HepG2 (cell line): Measurements from ENCODE around the gene MAP3K14. TPM values are rescaled to one million over a fixed set of nuclear protein-coding genes. Genes with fewer than 3 reads are reported as not detected.
A peak's percentile ranks its signal among the peaks of the same experiment; 100 is the strongest.

ENCODE experiments used
- CSRNP1 ChIP-seq: sonication (generic); formaldehyde crosslinking; IDR thresholded peaks from 2 replicates; pipeline ENCODE4 v1.8.1; 2023; ENCODE audit warnings: mild to moderate bottlenecking, missing genetic modification reagents
- CTCF ChIP-seq: sonication (generic); formaldehyde crosslinking; IDR thresholded peaks from 2 replicates; pipeline ENCODE4 v1.5.0; 2020; ENCODE audit warnings: mild to moderate bottlenecking, missing genetic modification reagents, moderate library complexity
- FOXO1 ChIP-seq: sonication (generic); formaldehyde crosslinking; IDR thresholded peaks from 2 replicates; pipeline ENCODE4 v1.4.0; 2020; ENCODE audit warnings: missing genetic modification reagents
- HNRNPK ChIP-seq: fragments of 200-400 bp; formaldehyde crosslinking; IDR thresholded peaks from 2 replicates; pipeline ENCODE4 v1.6.1; 2018; ENCODE audit warnings: low read length, low read depth, moderate library complexity, mild to moderate bottlenecking; ENCODE audit not compliant: poor library complexity, severe bottlenecking
- MATR3 ChIP-seq: sonication (generic); formaldehyde crosslinking; IDR thresholded peaks from 2 replicates; pipeline ENCODE4 v1.4.0; 2020; ENCODE audit warnings: missing genetic modification reagents
- MBD4 ChIP-seq: IDR thresholded peaks from 2 replicates; pipeline ENCODE4 v1.6.1; 2012; ENCODE audit warnings: low read length, inconsistent platforms, borderline replicate concordance
- PAF1 ChIP-seq: IDR thresholded peaks from 2 replicates; pipeline ENCODE4 v1.6.1; 2016; ENCODE audit warnings: missing genetic modification reagents, missing compliant biosample characterization
- SIN3A ChIP-seq: IDR thresholded peaks from 2 replicates; pipeline ENCODE4 v1.6.1; 2011; ENCODE audit warnings: low read depth, mild to moderate bottlenecking, control low read depth, low read length, borderline replicate concordance
- TEAD3 ChIP-seq: optimal IDR thresholded peaks from 2 replicates; pipeline ENCODE3; 2016; ENCODE audit warnings: borderline replicate concordance
- TSC22D2 ChIP-seq: sonication (generic); formaldehyde crosslinking; IDR thresholded peaks from 2 replicates; pipeline ENCODE4 v1.5.1; 2020; ENCODE audit warnings: missing genetic modification reagents, mild to moderate bottlenecking, borderline replicate concordance
- YEATS2 ChIP-seq: sonication (generic); formaldehyde crosslinking; IDR thresholded peaks from 2 replicates; pipeline ENCODE4 v1.4.0; 2020; ENCODE audit warnings: missing genetic modification reagents, borderline replicate concordance
- ZBTB34 ChIP-seq: sonication (generic); formaldehyde crosslinking; IDR thresholded peaks from 2 replicates; pipeline ENCODE4 v1.8.0; 2022; ENCODE audit warnings: mild to moderate bottlenecking, missing genetic modification reagents
- ZNF142 ChIP-seq: sonication (generic); formaldehyde crosslinking; IDR thresholded peaks from 2 replicates; pipeline ENCODE4 v1.4.0; 2020; ENCODE audit warnings: missing genetic modification reagents
- ZNF225 ChIP-seq: sonication (generic); formaldehyde crosslinking; IDR thresholded peaks from 2 replicates; pipeline ENCODE4 v1.4.0; 2020; ENCODE audit warnings: mild to moderate bottlenecking, missing genetic modification reagents
- ZNF253 ChIP-seq: sonication (generic); formaldehyde crosslinking; IDR thresholded peaks from 2 replicates; pipeline ENCODE4 v1.8.0; 2022; ENCODE audit warnings: mild to moderate bottlenecking, missing genetic modification reagents, borderline replicate concordance
- ZNF510 ChIP-seq: sonication (generic); formaldehyde crosslinking; IDR thresholded peaks from 2 replicates; pipeline ENCODE4 v1.4.0; 2020; ENCODE audit warnings: low read depth, mild to moderate bottlenecking, missing genetic modification reagents
- ZNF615 ChIP-seq: sonication (generic); formaldehyde crosslinking; IDR thresholded peaks from 2 replicates; pipeline ENCODE4 v1.5.0; 2020; ENCODE audit warnings: mild to moderate bottlenecking, missing genetic modification reagents, borderline replicate concordance
- ZNF678 ChIP-seq: sonication (generic); formaldehyde crosslinking; IDR thresholded peaks from 2 replicates; pipeline ENCODE4 v1.4.0; 2020; ENCODE audit warnings: mild to moderate bottlenecking, missing genetic modification reagents
- ZNF781 ChIP-seq: sonication (generic); formaldehyde crosslinking; IDR thresholded peaks from 2 replicates; pipeline ENCODE4 v1.5.1; 2020; ENCODE audit warnings: borderline replicate concordance, mild to moderate bottlenecking, missing genetic modification reagents; ENCODE audit errors: not compliant biosample characterization
- polyA plus RNA-seq, 8 experiments: library from polyadenylated mRNA; depleted of rRNA in 3 of 8; stranded (reverse) in 7 of 8; unstranded in 1 of 8; fragments of >200 nt; fragmentation: Illumina TruSeq in 4 of 8; extraction: Trizol in 4 of 8; gene quantifications; 2 replicates each; pipeline versions ENCODE4 v1.2.1 to v1.2.3, GENCODE V29; 2011 to 2016; ENCODE audit warnings: low read depth in 4 of 8, missing spikeins in 1 of 8, mixed read lengths in 1 of 8; ENCODE audit not compliant: insufficient read depth in 1 of 8
- total RNA-seq, 5 experiments: library from RNA; depleted of rRNA; stranded (reverse); fragments of >200 nt; fragmentation: Illumina TruSeq; extraction: Trizol; gene quantifications; 2 replicates each; pipeline ENCODE4 v1.2.3, GENCODE V29; 2016; ENCODE audit warnings: low read depth in 1 of 5

MAP3K14 gene
- total and polyA plus RNA-seq, 2 of the 13 experiments (the other 11 are each of a cell fraction or from before 2014, with no cell fraction given), result 2.6 TPM

GRCh38 chr17:45246861-45247428 is 69.9 kb downstream of the MAP3K14 start (continued):
- no peak for TF ChIP-seq CSRNP1 (CRISPR knock-in tag)
- no peak for TF ChIP-seq PAF1 (CRISPR knock-in tag)
- TF ChIP-seq ZNF225 (CRISPR knock-in tag), result no peak
- no peak for TF ChIP-seq ZNF510
- no peak for TF ChIP-seq HNRNPK
- no peak for TF ChIP-seq ZNF781 (CRISPR knock-in tag)
- no peak for TF ChIP-seq MATR3
- no peak for TF ChIP-seq SIN3A
- no peak for TF ChIP-seq TSC22D2 (CRISPR knock-in tag)
- no peak for TF ChIP-seq FOXO1 (CRISPR knock-in tag)
- TF ChIP-seq ZNF615 (CRISPR knock-in tag), result no peak
- TF ChIP-seq ZNF253 (CRISPR knock-in tag), result 0 out of 2 replicates have a peak, but pooled peaks have one; percentile 22
- no peak for TF ChIP-seq YEATS2
- TF ChIP-seq CTCF (CRISPR knock-in tag), result peak; percentile 68
- no peak for TF ChIP-seq ZNF142 (CRISPR knock-in tag)
- TF ChIP-seq ZBTB34 (CRISPR knock-in tag), result no peak
- TF ChIP-seq ZNF678 (CRISPR knock-in tag), result no peak
- no peak for TF ChIP-seq TEAD3 (CRISPR knock-in tag)
- TF ChIP-seq MBD4, result no peak
